ENCODE results near the gene GALC.

GRCh38 chr14:88009486-88009885 is 16.5 kb upstream of the GALC start:
- no peak for TF ChIP-seq ZNF354B (CRISPR knock-in tag; IDR thresholded peaks at IDR 0.05)
- TF ChIP-seq ZZZ3 (IDR thresholded peaks at IDR 0.05): no peak
- no peak for TF ChIP-seq RHOXF2B (CRISPR knock-in tag; conservative IDR thresholded peaks at IDR 0.05)
- TF ChIP-seq TCFL5 (CRISPR knock-in tag; conservative IDR thresholded peaks at IDR 0.05): no peak
- no peak for TF ChIP-seq MTA3 (IDR thresholded peaks at IDR 0.05; ENCODE audit: borderline replicate concordance)
- no peak for TF ChIP-seq PCBP1 (IDR thresholded peaks at IDR 0.05; ENCODE audit: low read depth, low read length, poor library complexity, severe bottlenecking)
- TF ChIP-seq KDM4B (IDR thresholded peaks at IDR 0.05; ENCODE audit: borderline replicate concordance in 2 of 2, low read depth in 1 of 2): no peak
- no peak for TF ChIP-seq ATF2 (CRISPR knock-in tag; IDR thresholded peaks at IDR 0.05)
- TF ChIP-seq ZSCAN29 (IDR thresholded peaks at IDR 0.05): no peak
- TF ChIP-seq PHF21A (IDR thresholded peaks at IDR 0.05; ENCODE audit: borderline replicate concordance, low read depth): no peak
- no peak for TF ChIP-seq NBN (IDR thresholded peaks at IDR 0.05; ENCODE audit: low read depth)
- no peak for TF ChIP-seq KHSRP (IDR thresholded peaks at IDR 0.05)
- TF ChIP-seq NR2C2 (CRISPR knock-in tag; IDR thresholded peaks at IDR 0.05): no peak
- no peak for TF ChIP-seq NR2C2 (tag; IDR thresholded peaks at IDR 0.05)
- no peak for TF ChIP-seq CTCF (IDR thresholded peaks at IDR 0.05 in 2 of 3, conservative IDR thresholded peaks at IDR 0.05 in 1 of 3; ENCODE audit: insufficient read depth in 2 of 3, low read depth in 1 of 3, low read length in 3 of 3)
